LNCAP (cell line): ENCODE data around the gene S1PR3.

Source experiments
- TF ChIP-seq, protein P1 (sequence below): fragments of 450-650 bp; IDR thresholded peaks from 2 replicates; pipeline ENCODE4 v1.5.1; 2017; ENCODE audit warnings: mild to moderate bottlenecking

Gene S1PR3

DNA sequence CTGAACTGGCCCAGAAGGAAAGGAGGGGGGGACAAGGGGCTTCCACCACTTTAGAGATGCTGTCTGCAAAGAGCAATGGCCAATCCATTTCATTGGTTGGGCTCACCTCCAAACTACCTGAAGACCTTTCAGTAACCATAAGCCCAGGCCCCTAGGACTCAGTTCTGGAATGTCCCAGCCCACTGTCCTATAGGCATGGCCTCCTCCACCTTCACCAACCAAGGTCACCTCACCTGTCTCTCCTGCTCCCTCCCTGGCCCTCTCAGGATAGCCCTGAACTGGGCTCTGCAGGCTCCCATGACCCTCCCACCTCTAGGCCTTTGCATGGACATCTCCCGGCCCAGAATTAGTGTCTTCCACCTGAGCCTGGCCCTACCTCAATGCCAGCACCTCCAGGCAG, 22.4 kb downstream of the S1PR3 start:
- TF ChIP-seq, protein P1, sequence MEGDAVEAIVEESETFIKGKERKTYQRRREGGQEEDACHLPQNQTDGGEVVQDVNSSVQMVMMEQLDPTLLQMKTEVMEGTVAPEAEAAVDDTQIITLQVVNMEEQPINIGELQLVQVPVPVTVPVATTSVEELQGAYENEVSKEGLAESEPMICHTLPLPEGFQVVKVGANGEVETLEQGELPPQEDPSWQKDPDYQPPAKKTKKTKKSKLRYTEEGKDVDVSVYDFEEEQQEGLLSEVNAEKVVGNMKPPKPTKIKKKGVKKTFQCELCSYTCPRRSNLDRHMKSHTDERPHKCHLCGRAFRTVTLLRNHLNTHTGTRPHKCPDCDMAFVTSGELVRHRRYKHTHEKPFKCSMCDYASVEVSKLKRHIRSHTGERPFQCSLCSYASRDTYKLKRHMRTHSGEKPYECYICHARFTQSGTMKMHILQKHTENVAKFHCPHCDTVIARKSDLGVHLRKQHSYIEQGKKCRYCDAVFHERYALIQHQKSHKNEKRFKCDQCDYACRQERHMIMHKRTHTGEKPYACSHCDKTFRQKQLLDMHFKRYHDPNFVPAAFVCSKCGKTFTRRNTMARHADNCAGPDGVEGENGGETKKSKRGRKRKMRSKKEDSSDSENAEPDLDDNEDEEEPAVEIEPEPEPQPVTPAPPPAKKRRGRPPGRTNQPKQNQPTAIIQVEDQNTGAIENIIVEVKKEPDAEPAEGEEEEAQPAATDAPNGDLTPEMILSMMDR: no peak

DNA sequence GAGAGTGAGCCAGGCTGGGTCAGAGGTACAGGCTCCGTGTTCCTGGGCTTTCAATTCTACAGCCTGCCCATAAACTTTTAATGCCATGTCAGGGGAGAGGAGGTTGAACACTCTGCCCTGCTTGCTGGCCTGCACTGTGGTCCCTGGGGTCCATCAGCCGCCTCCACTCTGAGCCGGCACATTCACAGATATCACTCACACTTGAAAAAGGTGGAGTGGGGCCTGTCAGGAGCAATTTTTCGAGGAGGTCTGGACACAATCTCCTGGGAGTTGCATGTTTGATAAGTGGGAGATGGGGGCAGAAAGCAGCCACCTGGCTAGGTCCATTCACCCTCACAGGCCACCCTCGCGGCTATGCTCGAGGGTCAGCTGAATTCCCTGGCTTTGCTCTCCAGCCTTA, 22.9 kb downstream of the S1PR3 start:
- TF ChIP-seq, protein P1: no peak

DNA sequence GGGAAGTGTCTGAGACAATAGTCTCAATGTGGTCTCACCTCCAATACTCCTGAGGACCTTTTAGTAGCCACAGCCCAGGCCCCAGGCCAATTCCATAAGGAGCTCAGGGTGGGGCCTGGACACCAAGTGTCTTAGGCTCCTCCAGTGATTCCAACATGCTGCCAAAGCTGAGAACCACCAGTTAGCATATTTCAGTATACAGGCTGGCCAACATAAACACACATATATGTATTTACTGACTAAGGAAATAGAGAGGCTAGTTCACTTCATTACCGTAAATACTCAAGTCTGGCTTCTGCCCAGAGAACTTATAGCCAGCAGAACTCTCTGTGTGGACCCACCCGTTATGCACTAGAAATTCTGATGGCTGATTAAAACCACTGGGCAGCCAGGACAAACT, 24.1 kb downstream of the S1PR3 start:
- TF ChIP-seq, protein P1: no peak

DNA sequence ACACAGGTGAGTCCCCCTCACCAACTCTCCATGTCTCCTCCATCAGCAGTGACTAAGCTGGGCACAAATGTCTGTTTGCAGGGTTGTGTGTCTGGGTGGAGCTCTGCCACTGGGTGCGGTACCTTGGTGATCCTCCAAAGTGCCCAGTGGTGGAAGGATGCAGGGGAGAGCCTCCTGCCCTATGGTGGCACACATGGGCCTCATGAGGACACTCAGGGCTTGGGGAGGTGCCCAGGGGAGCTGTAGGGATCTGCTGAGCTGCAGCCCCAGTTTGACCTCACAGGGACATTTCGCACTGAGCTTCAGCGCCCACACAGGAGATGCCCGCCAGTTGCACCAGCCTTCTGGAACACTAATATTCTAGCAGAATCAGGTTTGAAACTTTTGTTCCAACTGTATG, 29.5 kb downstream of the S1PR3 start:
- TF ChIP-seq, protein P1: no peak

DNA sequence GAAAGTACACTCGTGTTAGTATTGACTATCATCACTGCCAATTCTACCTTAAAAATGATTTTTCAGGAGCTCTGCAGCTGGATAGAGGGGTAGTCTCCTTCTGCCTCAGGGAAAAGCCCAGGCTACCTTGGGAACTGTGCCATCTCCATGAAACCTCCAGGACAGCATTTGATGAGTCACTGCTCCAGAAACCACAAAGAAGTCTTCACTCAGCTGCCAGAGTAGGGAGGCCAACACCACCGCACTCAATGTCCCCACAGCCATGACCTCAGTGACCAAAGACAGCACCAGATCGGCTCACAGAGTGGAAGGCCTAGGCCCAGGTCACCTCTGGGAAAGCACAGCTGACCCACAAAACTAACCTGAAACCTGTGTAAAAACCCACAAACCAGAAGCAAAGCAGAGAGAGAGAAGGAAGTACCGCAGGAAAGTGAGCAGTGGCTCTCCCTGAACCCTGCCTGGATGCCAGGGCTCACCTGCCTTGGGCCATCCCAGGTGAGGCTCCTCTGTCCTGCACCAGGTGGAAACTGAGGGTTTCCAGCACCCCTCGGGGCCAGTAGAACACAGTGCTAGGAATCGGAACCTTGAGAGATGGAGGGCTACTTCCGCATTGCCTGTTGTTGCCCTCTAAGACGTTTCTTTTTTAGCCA, 30.0 kb downstream of the S1PR3 start:
- TF ChIP-seq, protein P1: no peak

DNA sequence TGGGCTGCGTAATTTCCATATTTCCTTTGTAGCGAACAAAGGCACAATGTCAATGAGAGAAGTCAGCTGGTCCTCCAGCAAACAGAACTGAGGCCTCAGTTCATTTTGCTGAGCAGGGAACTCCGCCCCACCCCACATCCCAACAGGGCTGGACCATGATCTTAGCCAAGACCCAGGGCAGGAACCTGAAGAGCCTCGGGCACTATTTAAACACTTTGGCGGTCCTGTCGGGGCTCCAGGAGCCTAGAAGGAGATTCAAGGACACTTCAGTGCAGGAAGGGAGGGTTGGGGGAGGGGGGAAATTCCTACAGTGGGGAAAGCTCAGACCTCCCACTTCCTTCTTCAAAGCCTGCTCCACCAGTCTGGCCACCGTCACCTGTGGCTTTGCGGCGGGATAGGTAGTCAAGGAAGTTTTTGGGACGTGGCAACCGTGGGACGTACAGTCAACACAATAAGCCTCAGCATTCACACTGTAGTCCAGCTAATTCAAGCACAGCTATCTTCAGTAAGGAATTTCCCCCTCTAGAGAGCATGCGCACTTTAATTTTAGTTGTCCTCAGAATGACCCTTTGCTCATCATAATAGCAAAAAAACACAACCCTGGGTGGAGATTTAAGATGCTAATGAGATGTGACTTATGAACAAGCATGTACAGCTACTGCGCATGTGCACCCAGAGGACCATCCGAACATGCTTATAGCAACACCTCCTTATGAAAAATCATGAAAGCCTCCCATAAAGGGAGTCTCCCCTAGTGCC, 30.9 kb downstream of the S1PR3 start:
- TF ChIP-seq, protein P1: no peak

DNA sequence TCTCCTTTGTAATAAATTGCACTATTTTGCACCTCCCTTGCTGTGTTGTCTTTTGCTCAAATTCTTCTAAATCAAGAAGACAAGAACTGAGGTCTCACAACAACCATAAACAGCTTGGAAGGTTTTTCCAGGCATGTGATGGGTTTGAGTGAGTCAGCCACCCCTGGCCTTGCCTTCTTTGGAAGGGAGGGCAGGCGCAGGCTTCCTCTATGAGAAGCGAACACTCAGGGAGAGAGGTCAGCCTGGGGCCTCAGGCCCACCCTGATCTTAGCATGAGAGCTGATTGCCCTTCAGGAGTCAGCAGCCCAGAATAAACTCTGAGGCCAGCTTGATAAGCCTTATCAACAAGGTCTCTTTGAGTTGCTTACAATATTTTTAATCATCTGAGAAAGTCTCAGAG, 31.6 kb downstream of the S1PR3 start:
- TF ChIP-seq, protein P1: no peak
